B cell (primary cell): ENCODE results near the gene CDK9.

ENCODE experiments used
- CTCF ChIP-seq: fragments of 200-600 bp; IDR thresholded peaks from one replicate; pipeline ENCODE4 v1.8.0; 2022; ENCODE audit warnings: antibody characterized with exemption, mild to moderate bottlenecking
- EZH2 ChIP-seq: IDR thresholded peaks from 2 replicates; pipeline ENCODE4 v1.6.1; 2012; ENCODE audit warnings: borderline replicate concordance, low read depth, mild to moderate bottlenecking, moderate library complexity, low read length; ENCODE audit not compliant: insufficient read depth, poor library complexity, severe bottlenecking

- TF ChIP-seq CTCF (no peak), EZH2 (no peak)
Measured at GRCh38 chr9:127739614-127740330, 46.1 kb upstream of the CDK9 start.
